IMR-90 (cell line): ENCODE results near the gene CLCNKA. TPM values are rescaled to one million over a fixed set of nuclear protein-coding genes. Genes with fewer than 3 reads are reported as not detected.

ENCODE experiments used
- ATAC-seq: fragments of 200-7000 bp; cut with Tn5 transposase; 2 replicates; pipeline ENCODE4 v1.9.1; 2020; ENCODE audit warnings: low read depth, mild to moderate bottlenecking, moderate library complexity
- BruUV-seq: library from RNA; stranded (reverse); fragments of 400-500 nt; replicated peaks from 2 replicates; lab custom pipeline; 2021; lab: Mats Ljungman, UMichigan
- CTCF ChIA-PET: fragments of 300-600 bp; formaldehyde crosslinking; extraction: SDS; loops from one replicate; lab custom pipeline; 2021; ENCODE audit warnings: antibody characterized with exemption; lab: Yijun Ruan, JAX
- POLR2A ChIA-PET: fragments of 300-600 bp; sonication (Branson Sonifier 250); formaldehyde crosslinking; loops from one replicate; lab custom pipeline; 2022; ENCODE audit warnings: antibody characterized with exemption; ENCODE audit not compliant: unreplicated experiment; lab: Charles Lee
- DNase-seq: peaks from one replicate; pipeline ENCODE4 v3.0.0; 2013
- H2AFZ ChIP-seq: replicated peaks from 2 replicates; pipeline ENCODE3; 2013; ENCODE audit warnings: low read length, mild to moderate bottlenecking; ENCODE audit not compliant: poor library complexity
- H2AK5ac ChIP-seq: 2 replicates; pipeline ENCODE4 v1.6.1; 2013; ENCODE audit warnings: low read depth, low read length, inconsistent platforms
- H2AK9ac ChIP-seq: replicated peaks from 2 replicates; pipeline ENCODE3; 2013; ENCODE audit warnings: mild to moderate bottlenecking, low read depth, low read length, moderate library complexity; ENCODE audit not compliant: poor library complexity
- H2BK120ac ChIP-seq: 2 replicates; pipeline ENCODE4 v1.6.1; 2013; ENCODE audit warnings: low read depth, low read length, inconsistent platforms
- H2BK15ac ChIP-seq: 3 replicates; pipeline ENCODE4 v1.6.1; 2013; ENCODE audit warnings: low read depth, low read length, inconsistent platforms
- H2BK20ac ChIP-seq: 2 replicates; pipeline ENCODE4 v1.6.1; 2013; ENCODE audit warnings: low read depth, mild to moderate bottlenecking, inconsistent platforms, low read length, moderate library complexity
- H2BK5ac ChIP-seq: 2 replicates; pipeline ENCODE4 v1.6.1; 2013; ENCODE audit warnings: mild to moderate bottlenecking, low read depth, low read length, inconsistent platforms; ENCODE audit not compliant: poor library complexity, severe bottlenecking
- H3K14ac ChIP-seq: replicated peaks from 2 replicates; pipeline ENCODE4 v1.6.1; 2013; ENCODE audit warnings: low read depth, low read length, inconsistent platforms
- H3K18ac ChIP-seq: 2 replicates; pipeline ENCODE4 v1.6.1; 2013; ENCODE audit warnings: low read depth, low read length, control low read depth
- H3K23ac ChIP-seq: 2 replicates; pipeline ENCODE4 v1.6.1; 2013; ENCODE audit warnings: low read depth, low read length, inconsistent platforms
- H3K27ac ChIP-seq: 2 replicates; pipeline ENCODE4 v1.5.1; 2013; ENCODE audit warnings: mild to moderate bottlenecking, control low read depth, low read length; ENCODE audit not compliant: insufficient read depth
- H3K27me3 ChIP-seq: 2 replicates; pipeline ENCODE4 v1.6.1; 2013; ENCODE audit warnings: low read length; ENCODE audit not compliant: control insufficient read depth, insufficient read depth
- H3K36me3 ChIP-seq: 2 replicates; pipeline ENCODE4 v1.6.1; 2013; ENCODE audit warnings: low read length, mixed read lengths; ENCODE audit not compliant: control insufficient read depth, insufficient read depth
- H3K4ac ChIP-seq: 2 replicates; pipeline ENCODE4 v1.6.1; 2013; ENCODE audit warnings: low read depth, low read length, inconsistent platforms
- H3K4me1 ChIP-seq: 2 replicates; pipeline ENCODE4 v1.6.1; 2013; ENCODE audit warnings: low read length, mixed read lengths; ENCODE audit not compliant: control insufficient read depth, insufficient read depth
- H3K4me2 ChIP-seq: 2 replicates; pipeline ENCODE4 v1.6.1; 2013; ENCODE audit warnings: low read depth, mild to moderate bottlenecking, control low read depth, low read length, moderate library complexity
- H3K4me3 ChIP-seq: 2 replicates; pipeline ENCODE4 v1.5.1; 2013; ENCODE audit warnings: low read depth, mild to moderate bottlenecking, control low read depth, low read length, moderate library complexity; ENCODE audit not compliant: insufficient read depth
- H3K56ac ChIP-seq: 2 replicates; pipeline ENCODE4 v1.6.1; 2013; ENCODE audit warnings: low read length, inconsistent platforms; ENCODE audit not compliant: insufficient read depth; ENCODE audit errors: extremely low read depth
- H3K79me1 ChIP-seq, 2 experiments: 2 replicates each; pipeline ENCODE4 v1.6.1; 2013; ENCODE audit warnings: low read length in 2 of 2, inconsistent platforms in 1 of 2, low read depth in 1 of 2
- H3K9ac ChIP-seq: 2 replicates; pipeline ENCODE4 v1.6.1; 2013; ENCODE audit warnings: low read depth, low read length, control low read depth
- H3K9me1 ChIP-seq: 2 replicates; pipeline ENCODE4 v1.6.1; 2013; ENCODE audit warnings: low read length, inconsistent platforms; ENCODE audit not compliant: insufficient read depth
- H3K9me3 ChIP-seq: 2 replicates; pipeline ENCODE4 v1.6.1; 2013; ENCODE audit warnings: low read length; ENCODE audit not compliant: control insufficient read depth, insufficient read depth
- H4K20me1 ChIP-seq: 2 replicates; pipeline ENCODE4 v1.6.1; 2013; ENCODE audit warnings: low read length, inconsistent platforms; ENCODE audit not compliant: insufficient read depth
- H4K5ac ChIP-seq: 2 replicates; pipeline ENCODE4 v1.6.1; 2013; ENCODE audit warnings: mild to moderate bottlenecking, low read depth, low read length, control low read depth
- H4K8ac ChIP-seq, 2 experiments: 2 replicates each; pipeline ENCODE4 v1.6.1; 2013; ENCODE audit warnings: low read depth in 2 of 2, low read length in 2 of 2, control low read depth in 1 of 2, inconsistent platforms in 1 of 2
- H4K91ac ChIP-seq: 2 replicates; pipeline ENCODE4 v1.6.1; 2013; ENCODE audit warnings: low read depth, low read length, inconsistent platforms; ENCODE audit not compliant: insufficient read depth
- BHLHE40 ChIP-seq: fragments of 150-350 bp; IDR thresholded peaks from 2 replicates; pipeline ENCODE4 v1.6.1; 2016; ENCODE audit warnings: mild to moderate bottlenecking, low read depth, low read length
- CEBPB ChIP-seq: IDR thresholded peaks from 2 replicates; pipeline ENCODE4 v1.6.1; 2012; ENCODE audit warnings: low read depth, low read length, improper control_type of control experiment
- CHD1 ChIP-seq: IDR thresholded peaks from 2 replicates; pipeline ENCODE4 v1.6.1; 2012; ENCODE audit warnings: low read depth, low read length, improper control_type of control experiment
- FOS ChIP-seq: fragments of 150-350 bp; IDR thresholded peaks from 2 replicates; pipeline ENCODE4 v1.6.1; 2016; ENCODE audit warnings: low read depth, low read length
- MAFK ChIP-seq: IDR thresholded peaks from 2 replicates; pipeline ENCODE4 v1.6.1; 2012; ENCODE audit warnings: low read depth, low read length, improper control_type of control experiment
- MAZ ChIP-seq: IDR thresholded peaks from 2 replicates; pipeline ENCODE4 v1.6.1; 2012; ENCODE audit warnings: low read depth, mild to moderate bottlenecking, low read length, improper control_type of control experiment, moderate library complexity, borderline replicate concordance
- MXI1 ChIP-seq: IDR thresholded peaks from 2 replicates; pipeline ENCODE4 v1.6.1; 2012; ENCODE audit warnings: low read depth, mild to moderate bottlenecking, low read length, moderate library complexity, borderline replicate concordance
- NFE2L2 ChIP-seq: fragments of 150-350 bp; IDR thresholded peaks from 2 replicates; pipeline ENCODE4 v1.6.1; 2016; ENCODE audit warnings: low read depth, mild to moderate bottlenecking, low read length
- POLR2A ChIP-seq: IDR thresholded peaks from 2 replicates; pipeline ENCODE4 v1.6.1; 2012; ENCODE audit warnings: mild to moderate bottlenecking, low read depth, low read length
- RAD21 ChIP-seq: IDR thresholded peaks from 2 replicates; pipeline ENCODE4 v1.6.1; 2012; ENCODE audit warnings: low read length, improper control_type of control experiment
- RCOR1 ChIP-seq: IDR thresholded peaks from 2 replicates; pipeline ENCODE4 v1.6.1; 2012; ENCODE audit warnings: mild to moderate bottlenecking, low read length, improper control_type of control experiment; ENCODE audit not compliant: insufficient replicate concordance
- RFX5 ChIP-seq: IDR thresholded peaks from 2 replicates; pipeline ENCODE4 v1.8.0; 2012; ENCODE audit warnings: low read depth, mild to moderate bottlenecking, low read length, moderate library complexity
- SMC3 ChIP-seq: fragments of 150-350 bp; IDR thresholded peaks from 2 replicates; pipeline ENCODE4 v1.6.1; 2016; ENCODE audit warnings: low read depth, mild to moderate bottlenecking, antibody characterized with exemption, low read length, moderate library complexity
- WGBS, 2 experiments: methylation state at CpG; one replicate each; pipeline versions ENCODE4 v1.1.5 to v1.1.7; 2013; ENCODE audit warnings: missing lambda C conversion rate in 2 of 2; ENCODE audit not compliant: insufficient read length in 1 of 2; ENCODE audit errors: extremely low coverage in 2 of 2; 5-methylcytosine and 5-hydroxymethylcytosine counted together
- dilution Hi-C: fragments of 300-500 bp; cut with HindIII; formaldehyde crosslinking; loops from one replicate; pipeline ENCODE4 v1.14.3; 2018; ENCODE audit warnings: low sequenced_read_pairs; ENCODE audit not compliant: unreplicated experiment
- in situ Hi-C: fragments of 300-500 bp; cut with MboI; formaldehyde crosslinking; loops from 3 replicates; pipeline ENCODE4 v1.14.3; 2019; ENCODE audit warnings: low sequenced_read_pairs, inconsistent platforms, mixed read lengths
- intact Hi-C: fragments of 100-400 bp; cut with micrococcal nuclease; formaldehyde crosslinking; loops from 2 replicates; pipeline ENCODE4 v1.10.0; 2022
- polyA plus RNA-seq, 3 experiments: library from polyadenylated mRNA; depleted of rRNA; stranded (reverse); fragments of >200 nt; gene quantifications; 2 replicates each; pipeline ENCODE4 v1.2.3, GENCODE V29; 2012; ENCODE audit warnings: low replicate concordance in 1 of 3
- total RNA-seq: library from RNA; depleted of rRNA; stranded (reverse); fragments of >200 nt; gene quantifications from 2 replicates; pipeline ENCODE4 v1.2.3, GENCODE V29; 2012
- TF ChIP-seq, protein P1 (sequence below): fragments of 150-350 bp; IDR thresholded peaks from 2 replicates; pipeline ENCODE4 v1.6.1; 2017; ENCODE audit warnings: mild to moderate bottlenecking, antibody characterized with exemption, low read length, low read depth
- TF ChIP-seq, protein P2 (sequence below): fragments of 150-350 bp; IDR thresholded peaks from 2 replicates; pipeline ENCODE4 v1.6.1; 2016; ENCODE audit warnings: low read depth, mild to moderate bottlenecking, low read length, moderate library complexity, borderline replicate concordance
- TF ChIP-seq, protein P3 (sequence below): conservative IDR thresholded peaks from 2 replicates; pipeline ENCODE4 v1.5.1; 2012; ENCODE audit warnings: mild to moderate bottlenecking, low read depth, low read length, improper control_type of control experiment

Gene CLCNKA
- total and polyA plus RNA-seq, 2 of the 4 experiments (the other 2 are of a cell fraction), result 0.05 TPM; not detected in 1

DNA sequence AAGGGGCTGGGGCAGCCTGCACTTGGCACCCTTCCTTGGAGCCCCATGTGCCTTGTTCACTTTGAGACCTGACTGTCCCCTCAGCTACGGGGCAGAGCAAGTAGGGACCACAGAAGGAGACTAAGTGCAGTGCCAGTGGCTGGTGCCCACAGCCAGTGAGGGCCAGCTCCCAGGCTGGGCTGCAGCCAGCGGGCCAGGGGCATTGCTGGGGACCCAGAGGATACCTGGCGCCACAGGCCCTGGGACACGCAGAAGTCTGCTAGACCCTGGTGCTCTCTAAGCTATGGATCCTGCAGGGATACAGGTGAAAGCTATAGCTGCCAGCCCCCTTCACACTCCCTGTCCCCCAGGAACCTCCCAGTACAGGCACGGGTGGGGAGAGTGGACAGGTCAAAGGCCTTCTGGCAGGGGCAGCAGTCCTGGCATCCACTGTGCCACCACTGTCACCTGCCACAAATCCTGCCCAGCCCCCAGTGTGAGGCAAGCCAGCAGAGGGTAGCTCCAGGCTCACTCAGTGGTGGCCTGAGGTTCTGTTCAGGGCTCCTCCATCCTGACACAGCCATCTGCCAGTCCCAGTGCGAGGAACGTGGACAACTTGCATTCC lies 1.3 kb downstream of the CLCNKA start:
- no peaks in the 10 kb centered on the region for H3K9me3 ChIP-seq
- no peaks in the 10 kb centered on the region for H3K36me3 ChIP-seq
- H4K91ac ChIP-seq, result no peak overlapping the region
- no peak overlapping the region for H3K27ac ChIP-seq
- no peaks in the 10 kb centered on the region; the same call in none of the 2 replicates for H3K9me1 ChIP-seq
- H2BK15ac ChIP-seq, result no peak overlapping the region
- H2BK20ac ChIP-seq, result no peak overlapping the region
- WGBS, 2 experiments, result 63% methylated on average over 2 of the region's 7 CpGs; no CpG with 5 or more reads in 1 of the 2 experiments
- H3K9ac ChIP-seq, result no peak overlapping the region
- DNase-seq, result no peak
- H3K4me1 ChIP-seq, result peaks cover 21% of the 10 kb centered on the region
- no peak overlapping the region for H3K18ac ChIP-seq
- no peak overlapping the region for H2AK9ac ChIP-seq
- intact Hi-C loops (no loop called here), dilution Hi-C loops (no loop called here), in situ Hi-C loops (no loop called here)
- no peak overlapping the region for H4K5ac ChIP-seq
- no TSS peak for BruUV-seq
- ATAC-seq, result no peak
- H2AFZ ChIP-seq, result no peak overlapping the region
- no peak overlapping the region for H3K4ac ChIP-seq
- ChIA-PET POLR2A (no interaction called here), CTCF (no interaction called here)
- H3K14ac ChIP-seq, result no peak overlapping the region
- H3K79me1 ChIP-seq, result no peaks in the 10 kb centered on the region
- H3K27me3 ChIP-seq, result peaks cover 11% of the 10 kb centered on the region
- H3K56ac ChIP-seq, result no peak overlapping the region
- H2BK5ac ChIP-seq, result no peak overlapping the region
- H2BK120ac ChIP-seq, result no peak overlapping the region
- H3K23ac ChIP-seq, result no peak overlapping the region
- H2AK5ac ChIP-seq, result no peak overlapping the region
- no peak for TF ChIP-seq MXI1
- no peak for TF ChIP-seq BHLHE40
- TF ChIP-seq FOS, result no peak
- no peak for TF ChIP-seq RCOR1
- TF ChIP-seq RAD21, result no peak
- TF ChIP-seq, protein P1, sequence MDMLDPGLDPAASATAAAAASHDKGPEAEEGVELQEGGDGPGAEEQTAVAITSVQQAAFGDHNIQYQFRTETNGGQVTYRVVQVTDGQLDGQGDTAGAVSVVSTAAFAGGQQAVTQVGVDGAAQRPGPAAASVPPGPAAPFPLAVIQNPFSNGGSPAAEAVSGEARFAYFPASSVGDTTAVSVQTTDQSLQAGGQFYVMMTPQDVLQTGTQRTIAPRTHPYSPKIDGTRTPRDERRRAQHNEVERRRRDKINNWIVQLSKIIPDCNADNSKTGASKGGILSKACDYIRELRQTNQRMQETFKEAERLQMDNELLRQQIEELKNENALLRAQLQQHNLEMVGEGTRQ, result no peak
- TF ChIP-seq, protein P2, sequence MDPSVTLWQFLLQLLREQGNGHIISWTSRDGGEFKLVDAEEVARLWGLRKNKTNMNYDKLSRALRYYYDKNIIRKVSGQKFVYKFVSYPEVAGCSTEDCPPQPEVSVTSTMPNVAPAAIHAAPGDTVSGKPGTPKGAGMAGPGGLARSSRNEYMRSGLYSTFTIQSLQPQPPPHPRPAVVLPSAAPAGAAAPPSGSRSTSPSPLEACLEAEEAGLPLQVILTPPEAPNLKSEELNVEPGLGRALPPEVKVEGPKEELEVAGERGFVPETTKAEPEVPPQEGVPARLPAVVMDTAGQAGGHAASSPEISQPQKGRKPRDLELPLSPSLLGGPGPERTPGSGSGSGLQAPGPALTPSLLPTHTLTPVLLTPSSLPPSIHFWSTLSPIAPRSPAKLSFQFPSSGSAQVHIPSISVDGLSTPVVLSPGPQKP, result no peak
- TF ChIP-seq POLR2A, result no peak
- TF ChIP-seq, protein P3, sequence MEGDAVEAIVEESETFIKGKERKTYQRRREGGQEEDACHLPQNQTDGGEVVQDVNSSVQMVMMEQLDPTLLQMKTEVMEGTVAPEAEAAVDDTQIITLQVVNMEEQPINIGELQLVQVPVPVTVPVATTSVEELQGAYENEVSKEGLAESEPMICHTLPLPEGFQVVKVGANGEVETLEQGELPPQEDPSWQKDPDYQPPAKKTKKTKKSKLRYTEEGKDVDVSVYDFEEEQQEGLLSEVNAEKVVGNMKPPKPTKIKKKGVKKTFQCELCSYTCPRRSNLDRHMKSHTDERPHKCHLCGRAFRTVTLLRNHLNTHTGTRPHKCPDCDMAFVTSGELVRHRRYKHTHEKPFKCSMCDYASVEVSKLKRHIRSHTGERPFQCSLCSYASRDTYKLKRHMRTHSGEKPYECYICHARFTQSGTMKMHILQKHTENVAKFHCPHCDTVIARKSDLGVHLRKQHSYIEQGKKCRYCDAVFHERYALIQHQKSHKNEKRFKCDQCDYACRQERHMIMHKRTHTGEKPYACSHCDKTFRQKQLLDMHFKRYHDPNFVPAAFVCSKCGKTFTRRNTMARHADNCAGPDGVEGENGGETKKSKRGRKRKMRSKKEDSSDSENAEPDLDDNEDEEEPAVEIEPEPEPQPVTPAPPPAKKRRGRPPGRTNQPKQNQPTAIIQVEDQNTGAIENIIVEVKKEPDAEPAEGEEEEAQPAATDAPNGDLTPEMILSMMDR, result no peak
- TF ChIP-seq MAZ, result no peak
- TF ChIP-seq CEBPB, result no peak
- TF ChIP-seq NFE2L2, result no peak
- no peak for TF ChIP-seq RFX5
- TF ChIP-seq CHD1, result no peak
- no peak for TF ChIP-seq SMC3
- TF ChIP-seq MAFK, result no peak
- no peak overlapping the region for H4K8ac ChIP-seq
- no peaks in the 10 kb centered on the region for H4K20me1 ChIP-seq
- no peak overlapping the region for H3K4me2 ChIP-seq
- H3K4me3 ChIP-seq, result no peak overlapping the region
